ENCODE measurements around the gene DSCAM. TPM values are rescaled to one million over a fixed set of nuclear protein-coding genes. Genes with fewer than 3 reads are reported as not detected.

Gene DSCAM
- total RNA-seq, 3 donors from 2014 or later (not counting 1 experiment from before 2014, with no cell fraction given), result not detected

GRCh38 chr21:40553781-40554180, 293.2 kb downstream of the DSCAM start:
- H3K27ac Mint-ChIP-seq, result no peak overlapping the region
- Histone ChIP-seq H3K9me3 (ENCODE audit: control insufficient read depth, insufficient read depth, low read length) (no peaks in the 10 kb centered on the region), H3K27me3 (ENCODE audit: control insufficient read depth, insufficient read depth, low read length) (no peaks in the 10 kb centered on the region), H3K27ac (ENCODE audit: low read length) (no peak overlapping the region), H3K4me1 (ENCODE audit: control insufficient read depth, insufficient read depth, low read length) (no peaks in the 10 kb centered on the region), H3K36me3 (ENCODE audit: control insufficient read depth, insufficient read depth, low read length) (no peaks in the 10 kb centered on the region), H3K4me3 (ENCODE audit: low read length) (no peak overlapping the region)
- peaks cover 2 to 5% of the 10 kb centered on the region in 2 donors for H3K9me3 Mint-ChIP-seq
- TF ChIP-seq, protein P1, sequence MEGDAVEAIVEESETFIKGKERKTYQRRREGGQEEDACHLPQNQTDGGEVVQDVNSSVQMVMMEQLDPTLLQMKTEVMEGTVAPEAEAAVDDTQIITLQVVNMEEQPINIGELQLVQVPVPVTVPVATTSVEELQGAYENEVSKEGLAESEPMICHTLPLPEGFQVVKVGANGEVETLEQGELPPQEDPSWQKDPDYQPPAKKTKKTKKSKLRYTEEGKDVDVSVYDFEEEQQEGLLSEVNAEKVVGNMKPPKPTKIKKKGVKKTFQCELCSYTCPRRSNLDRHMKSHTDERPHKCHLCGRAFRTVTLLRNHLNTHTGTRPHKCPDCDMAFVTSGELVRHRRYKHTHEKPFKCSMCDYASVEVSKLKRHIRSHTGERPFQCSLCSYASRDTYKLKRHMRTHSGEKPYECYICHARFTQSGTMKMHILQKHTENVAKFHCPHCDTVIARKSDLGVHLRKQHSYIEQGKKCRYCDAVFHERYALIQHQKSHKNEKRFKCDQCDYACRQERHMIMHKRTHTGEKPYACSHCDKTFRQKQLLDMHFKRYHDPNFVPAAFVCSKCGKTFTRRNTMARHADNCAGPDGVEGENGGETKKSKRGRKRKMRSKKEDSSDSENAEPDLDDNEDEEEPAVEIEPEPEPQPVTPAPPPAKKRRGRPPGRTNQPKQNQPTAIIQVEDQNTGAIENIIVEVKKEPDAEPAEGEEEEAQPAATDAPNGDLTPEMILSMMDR (IDR thresholded peaks at IDR 0.05), result no peak
- no peak overlapping the region for H3K4me3 Mint-ChIP-seq
- intact Hi-C loops (cut with micrococcal nuclease), result no loop called here
- ATAC-seq (no peak), DNase-seq (no peak)
- no peaks in the 10 kb centered on the region for H3K36me3 Mint-ChIP-seq
- 89% methylated on average over 2 of the region's 3 CpGs for WGBS (ENCODE audit: insufficient coverage)
- no peaks in the 10 kb centered on the region for H3K4me1 Mint-ChIP-seq
- H3K27me3 Mint-ChIP-seq (ENCODE audit: low read depth in 2 of 2), result no peaks in the 10 kb centered on the region

DNA sequence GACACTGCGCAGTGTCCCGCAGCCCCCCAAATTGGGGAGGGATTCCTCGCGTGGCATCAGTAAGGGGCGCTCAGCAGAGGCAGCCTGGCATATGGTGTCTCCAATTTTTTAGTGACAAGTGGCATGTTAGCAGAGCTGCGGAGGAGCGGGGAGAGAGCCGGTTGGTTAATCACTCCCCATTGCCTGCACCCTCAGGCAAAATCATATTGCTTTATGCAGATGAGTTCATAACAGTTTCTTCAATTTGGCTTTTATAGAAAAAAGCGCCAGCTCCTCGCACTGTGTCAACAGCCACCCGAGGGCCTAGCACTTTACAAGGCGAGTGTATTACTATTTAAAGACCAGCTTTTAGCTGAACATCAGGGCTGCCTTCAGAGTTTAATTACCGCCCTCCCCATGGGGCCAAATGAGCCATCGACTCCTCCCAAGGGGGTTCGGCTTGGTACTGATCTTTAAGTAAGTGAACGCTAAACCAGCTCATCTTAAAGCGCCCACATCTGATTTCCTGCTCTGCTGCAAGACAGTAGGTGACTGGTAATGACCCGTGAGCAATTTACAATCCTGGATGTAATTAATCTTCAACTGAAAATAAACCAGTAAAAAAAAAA, 298.9 kb downstream of the DSCAM start:
- no peak overlapping the region for H3K27ac ChIP-seq (ENCODE audit: low read length)
- no peaks in the 10 kb centered on the region for H3K36me3 ChIP-seq (ENCODE audit: control insufficient read depth, insufficient read depth, low read length)
- H3K4me3 ChIP-seq (ENCODE audit: low read length), result no peak overlapping the region
- H3K27me3 Mint-ChIP-seq (ENCODE audit: low read depth in 2 of 2), result no peaks in the 10 kb centered on the region
- WGBS (ENCODE audit: insufficient coverage), result 89% methylated on average over 17 of the region's 18 CpGs
- intact Hi-C loops (cut with micrococcal nuclease), result no loop called here
- no peaks in the 10 kb centered on the region for H3K4me1 ChIP-seq (ENCODE audit: control insufficient read depth, insufficient read depth, low read length)
- TF ChIP-seq, protein P1 (IDR thresholded peaks at IDR 0.05), result no peak
- no peak for ATAC-seq
- H3K9me3 Mint-ChIP-seq, result peaks cover 2 to 10% of the 10 kb centered on the region in 2 donors
- no peaks in the 10 kb centered on the region for H3K27me3 ChIP-seq (ENCODE audit: control insufficient read depth, insufficient read depth, low read length)
- no peaks in the 10 kb centered on the region for H3K4me1 Mint-ChIP-seq
- no peak overlapping the region for H3K27ac Mint-ChIP-seq
- H3K4me3 Mint-ChIP-seq, result no peak overlapping the region
- H3K36me3 Mint-ChIP-seq, result no peaks in the 10 kb centered on the region
- peaks cover 9% of the 10 kb centered on the region for H3K9me3 ChIP-seq (ENCODE audit: control insufficient read depth, insufficient read depth, low read length)
- DNase-seq, result no peak

- no peaks in the 10 kb centered on the region for H3K27me3 ChIP-seq (ENCODE audit: control insufficient read depth, insufficient read depth, low read length)
- intact Hi-C loops (cut with micrococcal nuclease), result no loop called here
- ATAC-seq (no peak), DNase-seq (no peak)
- no peak overlapping the region for H3K27ac Mint-ChIP-seq
- no peaks in the 10 kb centered on the region for H3K4me1 ChIP-seq (ENCODE audit: control insufficient read depth, insufficient read depth, low read length)
- TF ChIP-seq, protein P1 (IDR thresholded peaks at IDR 0.05), result no peak
- no peaks in the 10 kb centered on the region for H3K27me3 Mint-ChIP-seq (ENCODE audit: low read depth in 2 of 2)
- H3K27ac ChIP-seq (ENCODE audit: low read length), result no peak overlapping the region
- H3K4me3 ChIP-seq (ENCODE audit: low read length), result no peak overlapping the region
- no peak overlapping the region for H3K4me3 Mint-ChIP-seq
- WGBS (ENCODE audit: insufficient coverage), result 33% methylated on average over 1 of the region's 2 CpGs
- no peaks in the 10 kb centered on the region for H3K4me1 Mint-ChIP-seq
- H3K9me3 Mint-ChIP-seq, result peaks cover 0 to 10% of the 10 kb centered on the region in 2 donors
- H3K9me3 ChIP-seq (ENCODE audit: control insufficient read depth, insufficient read depth, low read length), result peaks cover 9% of the 10 kb centered on the region
- no peaks in the 10 kb centered on the region for H3K36me3 Mint-ChIP-seq
- H3K36me3 ChIP-seq (ENCODE audit: control insufficient read depth, insufficient read depth, low read length), result no peaks in the 10 kb centered on the region
These were observed 300.3 kb downstream of the DSCAM start for GRCh38 chr21:40546647-40547046.

DNA sequence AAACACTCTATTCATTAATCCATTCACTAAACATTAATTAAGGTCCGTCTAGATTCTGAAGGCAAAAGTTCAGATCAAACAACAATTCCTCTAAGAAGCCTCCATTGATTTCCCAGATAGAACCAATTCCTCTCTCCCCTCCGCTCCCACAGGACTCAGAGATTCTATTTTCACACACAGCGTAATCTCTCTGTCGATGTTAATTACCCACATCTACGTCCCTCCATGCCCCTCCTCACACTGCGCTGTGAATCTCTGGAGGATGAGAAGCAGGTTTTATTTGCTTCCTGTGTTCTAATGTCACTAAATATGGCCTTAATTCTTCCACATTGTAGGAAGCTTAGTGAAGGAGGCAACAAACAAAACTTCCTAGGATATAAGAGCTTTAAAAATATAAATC, 306.7 kb downstream of the DSCAM start:
- no peaks in the 10 kb centered on the region for H3K27me3 ChIP-seq (ENCODE audit: control insufficient read depth, insufficient read depth, low read length)
- peaks cover 6% of the 10 kb centered on the region for H3K9me3 ChIP-seq (ENCODE audit: control insufficient read depth, insufficient read depth, low read length)
- Mint-ChIP-seq H3K36me3 (peaks cover 6% of the 10 kb centered on the region), H3K27ac (no peak overlapping the region), H3K27me3 (ENCODE audit: low read depth in 2 of 2) (no peaks in the 10 kb centered on the region), H3K9me3 (peaks cover 6 to 12% of the 10 kb centered on the region in 2 donors), H3K4me3 (no peak overlapping the region), H3K4me1 (no peaks in the 10 kb centered on the region)
- 84% methylated on average over 5 of the region's 6 CpGs for WGBS (ENCODE audit: insufficient coverage)
- TF ChIP-seq, protein P1 (IDR thresholded peaks at IDR 0.05), result no peak
- intact Hi-C loops (cut with micrococcal nuclease), result no loop called here
- DNase-seq, result no peak
- ATAC-seq, result no peak
- H3K4me1 ChIP-seq (ENCODE audit: control insufficient read depth, insufficient read depth, low read length), result no peaks in the 10 kb centered on the region
- no peaks in the 10 kb centered on the region for H3K36me3 ChIP-seq (ENCODE audit: control insufficient read depth, insufficient read depth, low read length)
- H3K4me3 ChIP-seq (ENCODE audit: low read length), result no peak overlapping the region
- no peak overlapping the region for H3K27ac ChIP-seq (ENCODE audit: low read length)

Measured in natural killer cell (primary cell).